Right lobe of liver (tissue), 6 donors: ENCODE measurements around the gene FBL. TPM values are rescaled to one million over a fixed set of nuclear protein-coding genes. Genes with fewer than 3 reads are reported as not detected.

Experiments used
- ATAC-seq, 4 donors: fragments of 200-7000 bp; cut with Tn5 transposase; one replicate each; pipeline ENCODE4 v1.9.1; 2020; ENCODE audit warnings: mild to moderate bottlenecking in 4 of 4, moderate library complexity in 4 of 4
- DNase-seq, 3 donors: peaks; one replicate each; pipeline ENCODE4 v3.0.0-alpha.2; 2020
- H3K27ac ChIP-seq, 3 donors: fragments of 200-600 bp; one replicate each; pipeline ENCODE4 v1.8.0; 2022
- H3K27me3 ChIP-seq, 2 donors: fragments of 200-600 bp; one replicate each; pipeline ENCODE4 v1.8.0; 2022
- H3K36me3 ChIP-seq, 4 donors: fragments of 200-600 bp; sonication (generic) in 1 of 4; one replicate each; pipeline versions ENCODE4 v1.5.1 to v1.8.0; 2017 to 2022; ENCODE audit warnings: control low read depth in 1 of 4
- H3K4me1 ChIP-seq, 4 donors: fragments of 200-600 bp; sonication (generic) in 1 of 4; one replicate each; pipeline versions ENCODE4 v1.5.1 to v1.8.0; 2017 to 2022; ENCODE audit warnings: control low read depth in 1 of 4
- H3K4me3 ChIP-seq, 3 donors: fragments of 200-600 bp; one replicate each; pipeline ENCODE4 v1.8.0; 2022
- H3K9me3 ChIP-seq, 4 donors: fragments of 200-600 bp; sonication (generic) in 1 of 4; one replicate each; pipeline versions ENCODE4 v1.5.1 to v1.8.0; 2017 to 2022; ENCODE audit warnings: control low read depth in 1 of 4
- CTCF ChIP-seq, 4 donors: fragments of 200-600 bp in 3 of 4; fragments of 450-650 bp in 1 of 4; IDR thresholded peaks; one replicate each; pipeline versions ENCODE4 v1.5.1 to v1.8.0; 2016 to 2022; ENCODE audit warnings: antibody characterized with exemption in 4 of 4, mild to moderate bottlenecking in 2 of 4
- POLR2A ChIP-seq: fragments of 450-650 bp; IDR thresholded peaks from one replicate; pipeline ENCODE4 v1.6.1; 2017; ENCODE audit warnings: antibody characterized with exemption, mild to moderate bottlenecking
- WGBS: methylation state at CpG from one replicate; pipeline ENCODE4 v1.1.6; 2018; ENCODE audit warnings: low coverage, low lambda C conversion rate; ENCODE audit not compliant: insufficient coverage; ENCODE audit errors: missing lambda C conversion rate; 5-methylcytosine and 5-hydroxymethylcytosine counted together
- intact Hi-C, 2 donors: fragments of 100-400 bp; cut with DNase I; formaldehyde crosslinking; loops; one replicate each; pipeline versions ENCODE4 v1.11.2 to v1.14.1; 2022
- total RNA-seq, 6 experiments: library from RNA; depleted of rRNA in 2 of 6; stranded (reverse); fragments of >200 nt in 2 of 6; fragmentation: NEBNext Ultra II Directional in 3 of 6; extraction: Animal tissue kit (Norgen Biotek cat#: 25700) in 3 of 6; gene quantifications; one replicate each; pipeline versions ENCODE4 v1.1.0 to v1.2.4, GENCODE V29; 2016 to 2023
- donor health status: DM: no; HTN: yes; CAD: no.
- donor health status: DM: no; HTN: no; CAD: no.
- donor health status: DM: no; HTN: no; CAD: no.
- donor health status: DM: no; HTN: yes; CAD: no.
- donor health status: DM: no; HTN: yes; CAD: no.

Gene FBL
- total RNA-seq, 6 experiments from 2014 or later, result 46.1 to 76.2 (median 51.4) TPM

DNA sequence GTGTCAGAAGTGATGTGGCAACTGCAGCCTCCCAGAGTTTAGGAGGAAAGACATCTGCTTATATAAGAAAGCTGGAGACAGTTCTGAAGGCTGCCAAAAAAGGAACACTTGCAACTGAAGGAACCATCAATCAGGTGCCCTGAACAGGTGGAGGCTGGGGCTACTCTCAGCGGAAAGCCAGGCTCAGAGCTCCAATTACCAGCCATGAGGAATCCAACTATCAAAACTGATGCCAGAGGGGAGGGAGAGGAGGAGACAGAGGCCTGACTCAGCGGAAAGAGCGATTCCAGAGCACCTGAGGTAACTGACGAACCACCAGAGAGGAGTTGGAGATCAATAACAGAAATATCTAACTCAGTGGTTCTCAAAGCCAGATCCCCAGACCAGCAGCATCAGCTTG lies 43.2 kb downstream of the FBL start:
- H3K4me1 ChIP-seq, result no peaks in the 10 kb centered on the region
- intact Hi-C loops, result no loop called here
- TF ChIP-seq POLR2A (no peak), CTCF (IDR thresholded peaks at IDR 0.05) (no peak)
- no peaks in the 10 kb centered on the region for H3K36me3 ChIP-seq
- H3K4me3 ChIP-seq, result no peak overlapping the region
- H3K9me3 ChIP-seq, result no peaks in the 10 kb centered on the region
- DNase-seq (no peak), ATAC-seq (no peak)
- no peak overlapping the region for H3K27ac ChIP-seq
- H3K27me3 ChIP-seq, result no peaks in the 10 kb centered on the region
- 0% methylated on average over 1 of the region's 4 CpGs for WGBS

DNA sequence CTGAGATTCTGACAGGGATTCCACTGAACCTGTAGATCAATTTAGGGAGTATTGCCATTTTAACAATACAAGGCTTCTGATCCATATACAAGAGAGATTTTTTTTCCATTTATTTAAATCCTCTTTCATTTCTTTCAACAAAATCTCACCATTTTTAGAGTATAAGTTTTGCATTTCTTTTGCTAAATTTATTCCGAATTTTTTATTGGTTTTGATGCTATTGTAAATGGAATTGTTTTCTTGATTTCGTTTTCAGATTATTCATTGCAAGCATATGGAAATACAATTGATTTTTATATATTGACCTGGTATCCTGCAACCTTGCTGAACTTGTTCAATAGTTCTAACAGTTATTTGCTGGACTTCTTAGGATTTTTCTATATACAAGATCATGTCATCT lies 49.1 kb downstream of the FBL start:
- Histone ChIP-seq H3K27me3 (no peaks in the 10 kb centered on the region), H3K9me3 (no peaks in the 10 kb centered on the region), H3K36me3 (no peaks in the 10 kb centered on the region), H3K27ac (no peak overlapping the region), H3K4me3 (no peak overlapping the region), H3K4me1 (no peaks in the 10 kb centered on the region)
- TF ChIP-seq POLR2A, result no peak
- no peak for TF ChIP-seq CTCF (IDR thresholded peaks at IDR 0.05)
- DNase-seq (no peak), ATAC-seq (no peak)
- 31% methylated on average over 2 of the region's 2 CpGs for WGBS
- intact Hi-C loops, result loop anchor here in 1 of 2 donors (10.0 kb wide), 1 partner anchor 48 kb away; the partner anchor contains the start of gene FBL

- H3K4me1 ChIP-seq, result no peaks in the 10 kb centered on the region
- ATAC-seq, result no peak
- no peak overlapping the region for H3K4me3 ChIP-seq
- no peaks in the 10 kb centered on the region for H3K27me3 ChIP-seq
- no peaks in the 10 kb centered on the region for H3K9me3 ChIP-seq
- intact Hi-C loops, result loop anchor here in 1 of 2 donors (10.0 kb wide), 1 partner anchor 49 kb away; the partner anchor contains the start of gene FBL
- no peak for TF ChIP-seq CTCF (IDR thresholded peaks at IDR 0.05)
- no peak for TF ChIP-seq POLR2A
- H3K27ac ChIP-seq, result no peak overlapping the region
- 13% methylated on average over 2 of the region's 2 CpGs for WGBS
- no peaks in the 10 kb centered on the region for H3K36me3 ChIP-seq
- no peak for DNase-seq
Measured at GRCh38 chr19:39796000-39796498, 50.1 kb downstream of the FBL start.

DNA sequence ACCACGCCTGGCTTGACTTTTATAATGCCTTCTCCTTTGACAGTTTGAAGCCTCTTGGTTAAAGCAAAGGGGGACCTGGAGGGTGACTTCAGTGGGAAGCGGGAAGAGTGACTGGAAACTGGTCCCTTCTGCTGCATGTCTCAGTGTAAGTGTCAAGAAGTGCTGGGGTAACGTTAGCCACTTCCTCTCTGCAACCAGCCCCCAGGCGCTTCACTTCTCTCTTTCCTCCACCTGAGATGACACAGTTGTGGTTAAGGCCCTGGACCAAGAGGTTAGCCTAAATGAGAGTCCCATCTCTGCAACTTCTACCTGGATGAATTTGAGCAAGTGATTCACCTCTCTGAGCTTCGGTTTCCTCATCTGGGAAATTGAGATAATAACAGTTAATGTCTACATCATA lies 51.2 kb downstream of the FBL start:
- Histone ChIP-seq H3K27me3 (no peaks in the 10 kb centered on the region), H3K27ac (no peak overlapping the region), H3K4me3 (no peak overlapping the region), H3K4me1 (no peaks in the 10 kb centered on the region), H3K9me3 (no peaks in the 10 kb centered on the region), H3K36me3 (no peaks in the 10 kb centered on the region)
- WGBS, result 54% methylated on average over 4 of the region's 5 CpGs
- ATAC-seq (no peak), DNase-seq (no peak)
- intact Hi-C loops, result loop anchor here in 1 of 2 donors (10.0 kb wide), 1 partner anchor 50 kb away; the partner anchor contains the start of gene FBL
- no peak for TF ChIP-seq POLR2A
- TF ChIP-seq CTCF (IDR thresholded peaks at IDR 0.05), result no peak
